SHP77 treated with DMSO at 0.1 percent for 48 hours (cell line): ENCODE measurements around the gene ADCY10.
A peak's percentile ranks its signal among the peaks of the same experiment; 100 is the strongest.
"Not testable (repeated sequence)": the region's sequence is repeated elsewhere in the genome, so short reads cannot be mapped to it uniquely, and the experiment has no call there.

Experiments used
- DNase-seq: peaks from one replicate; lab custom pipeline; 2025; lab: John Stamatoyannopoulos, UW

Gene ADCY10

GRCh38 chr1:167913895-167914496, at the start of gene ADCY10:
Gene ADCY10 (minus strand): TSS chr1:167914134. CDS start chr1:167905140, 8,994 bp downstream.
- DNase-seq: no peak

GRCh38 chr1:167957710-167958109, 43.8 kb upstream of the ADCY10 start:
- DNase-seq: no peak

- no peak for DNase-seq
Measured at GRCh38 chr1:167955915-167956314, 42.0 kb upstream of the ADCY10 start.

- DNase-seq: no peak
Measured at GRCh38 chr1:167950569-167950968, 36.6 kb upstream of the ADCY10 start.

- DNase-seq: no peak
Measured at GRCh38 chr1:167949785-167950184, 35.9 kb upstream of the ADCY10 start.

- no peak for DNase-seq
Measured at GRCh38 chr1:167947733-167948132, 33.8 kb upstream of the ADCY10 start.

GRCh38 chr1:167943541-167943940, 29.6 kb upstream of the ADCY10 start:
- DNase-seq: no peak

- no peak for DNase-seq
Measured at GRCh38 chr1:167940264-167940663, 26.3 kb upstream of the ADCY10 start.

GRCh38 chr1:167938080-167938636, 24.2 kb upstream of the ADCY10 start:
- DNase-seq: no peak

- DNase-seq: no peak
Measured at GRCh38 chr1:167937709-167938010, 23.7 kb upstream of the ADCY10 start.

GRCh38 chr1:167936930-167937708, 23.2 kb upstream of the ADCY10 start, which contains the start of gene MPC2:
Gene MPC2 (minus strand): TSS chr1:167937072. CDS start chr1:167935841, 1,231 bp downstream.
- DNase-seq: peak; percentile 67

GRCh38 chr1:167936068-167936929, 22.4 kb upstream of the ADCY10 start, which contains the start of gene DCAF6:
Gene DCAF6 (plus strand): TSS chr1:167936683. CDS start chr1:167936912, 229 bp downstream.
- peak; percentile 97 for DNase-seq

- peak; percentile 75 for DNase-seq
Measured at GRCh38 chr1:167935216-167936067, 21.5 kb upstream of the ADCY10 start.

- peak; percentile 59 for DNase-seq
Measured at GRCh38 chr1:167934426-167935215, 20.7 kb upstream of the ADCY10 start.

- DNase-seq: no peak
Measured at GRCh38 chr1:167933788-167934187, 19.9 kb upstream of the ADCY10 start.

GRCh38 chr1:167929725-167930124, 15.8 kb upstream of the ADCY10 start:
- DNase-seq: no peak

- DNase-seq: not testable (repeated sequence)
Measured at GRCh38 chr1:167928919-167929318, 15.0 kb upstream of the ADCY10 start.

- DNase-seq: no peak
Measured at GRCh38 chr1:167928457-167928852, 14.5 kb upstream of the ADCY10 start.

GRCh38 chr1:167927046-167927754, 13.3 kb upstream of the ADCY10 start:
- DNase-seq: no peak

- DNase-seq: no peak
Measured at GRCh38 chr1:167926486-167926997, 12.6 kb upstream of the ADCY10 start.
